GM18499 (cell line): ENCODE measurements around the gene ZFPM1.

Source experiments
- ATAC-seq: cut with Tn5 transposase; IDR thresholded peaks from one replicate; pipeline ENCODE4 v1.9.1; 2021; ENCODE audit warnings: moderate number of reproducible peaks; ENCODE audit not compliant: insufficient read depth, unreplicated experiment

ZFPM1 gene

DNA sequence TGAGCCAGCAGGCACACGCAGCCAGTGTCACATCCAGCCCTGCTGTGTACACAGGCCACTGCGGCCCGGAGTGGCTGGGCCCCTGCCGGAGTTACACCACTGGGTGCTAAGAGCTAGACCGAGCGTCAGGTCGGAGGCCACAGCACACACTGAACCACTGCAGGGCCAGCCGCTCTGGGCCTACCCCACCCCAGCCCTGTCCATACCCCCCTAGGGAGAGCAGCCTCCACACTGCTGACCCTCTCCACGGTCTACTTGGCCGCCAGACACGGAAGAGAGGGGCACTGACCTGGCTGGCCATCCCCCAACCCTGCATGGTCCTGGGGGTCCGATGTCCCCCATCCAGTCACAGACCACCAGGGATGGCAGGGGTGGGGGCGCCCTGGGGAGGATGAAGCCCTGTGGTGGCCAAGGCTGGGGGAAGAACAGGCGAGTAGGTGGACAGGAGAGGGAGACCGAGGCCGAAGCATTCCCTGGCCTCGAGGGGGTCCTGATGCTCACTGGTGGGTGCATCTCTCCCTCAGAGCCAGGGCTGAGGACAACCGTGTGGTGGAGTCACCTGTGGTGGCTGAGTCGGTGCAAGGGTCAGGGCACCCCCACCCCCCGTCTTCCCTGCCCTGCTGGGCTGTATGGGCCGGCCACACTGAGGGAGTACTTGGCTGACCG, 82.2 kb downstream of the ZFPM1 start:
- ATAC-seq: no peak

DNA sequence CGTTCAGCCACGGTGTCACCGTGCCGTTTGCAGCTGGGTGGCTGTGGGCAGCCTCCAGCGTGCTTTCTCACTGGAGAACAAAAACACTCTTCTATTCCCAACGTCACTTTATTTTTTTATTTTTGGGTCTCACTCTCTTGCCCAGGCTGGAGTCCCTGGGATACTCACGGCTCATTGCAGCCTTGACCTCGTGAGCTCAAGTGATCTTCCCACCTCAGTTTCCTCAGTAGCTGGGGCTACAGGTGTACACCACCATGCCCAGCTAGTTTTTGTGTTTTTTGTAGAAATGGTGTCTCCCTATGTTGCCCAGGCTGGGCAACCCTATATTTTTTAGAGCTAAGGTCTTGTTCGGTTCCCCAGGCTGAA, 82.8 kb downstream of the ZFPM1 start:
- ATAC-seq: no peak

DNA sequence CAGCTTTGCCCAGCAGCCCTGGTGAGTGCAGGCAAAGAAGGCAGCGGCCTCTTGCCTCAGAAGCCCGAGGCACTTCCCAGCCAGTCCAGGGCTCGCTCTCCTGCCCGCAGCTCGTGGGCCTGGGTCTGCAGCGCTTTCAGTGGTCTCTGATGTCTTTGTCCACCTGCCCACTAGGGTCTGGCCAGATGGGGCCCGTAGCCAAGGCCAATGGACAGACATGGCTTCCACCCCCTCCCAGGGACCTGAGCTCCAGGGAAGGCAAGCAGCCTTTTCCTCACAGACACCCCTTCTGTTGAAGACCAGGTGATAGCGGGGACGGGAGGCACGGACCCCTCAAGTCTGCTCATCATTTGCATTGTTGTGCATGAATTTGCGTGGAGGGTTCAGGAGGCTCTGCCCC, 83.4 kb downstream of the ZFPM1 start:
- no peak for ATAC-seq

DNA sequence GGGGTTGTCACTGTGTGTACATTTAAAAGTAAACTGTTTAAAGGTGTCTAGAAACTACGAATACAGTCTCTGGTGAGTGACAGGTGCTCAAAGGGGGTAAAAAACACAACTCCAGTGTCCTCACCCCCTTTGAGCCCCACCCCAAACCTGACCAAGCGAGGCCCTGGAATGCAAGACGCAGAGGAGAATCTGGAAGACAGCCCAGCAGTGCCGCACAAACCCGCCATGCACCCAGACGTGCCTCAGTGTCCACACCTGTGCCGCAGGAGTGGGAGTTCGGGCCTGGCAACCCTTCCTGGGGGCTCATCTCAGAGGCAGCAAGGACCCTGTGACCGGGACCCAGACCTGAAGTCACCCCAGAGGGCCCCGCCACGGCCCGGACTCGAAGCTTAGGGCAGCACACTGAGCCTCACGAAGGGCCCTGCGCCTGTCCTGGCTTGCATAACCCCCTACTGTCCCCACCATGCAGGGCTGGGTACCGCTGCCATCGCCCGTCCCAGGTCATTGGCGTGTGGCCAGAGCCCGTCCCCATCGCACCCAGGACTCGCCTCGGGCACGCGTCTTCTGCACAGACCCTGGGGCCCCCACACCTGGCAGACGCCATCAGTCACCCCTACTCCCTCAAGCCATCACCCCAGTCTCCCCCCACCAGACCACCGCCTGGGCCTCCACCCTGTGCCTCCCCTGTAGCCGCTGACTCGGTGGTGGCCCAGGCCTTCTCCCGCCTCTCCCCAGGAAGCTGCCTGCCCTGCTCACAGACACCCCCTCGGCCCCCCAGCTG, 84.1 kb downstream of the ZFPM1 start:
- no peak for ATAC-seq

DNA sequence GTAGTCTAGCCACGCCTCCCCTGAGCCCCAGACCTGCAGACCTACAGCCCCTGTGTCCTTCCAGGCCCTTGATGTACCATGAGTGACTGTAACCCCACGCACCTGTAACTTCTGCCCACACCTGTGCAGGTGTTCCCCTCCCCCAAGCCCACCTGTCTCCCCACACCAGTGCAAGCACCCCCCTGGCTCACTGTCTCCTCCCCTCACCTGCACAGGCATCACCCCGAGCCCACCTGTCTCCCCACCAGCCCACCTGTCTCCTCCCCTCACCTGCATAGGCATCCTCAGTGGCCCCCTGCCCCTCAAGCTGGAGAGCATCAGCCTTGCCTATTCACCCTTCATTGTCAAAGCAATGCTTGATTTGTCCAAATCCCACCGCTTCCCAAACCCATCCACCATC, 84.8 kb downstream of the ZFPM1 start:
- no peak for ATAC-seq

DNA sequence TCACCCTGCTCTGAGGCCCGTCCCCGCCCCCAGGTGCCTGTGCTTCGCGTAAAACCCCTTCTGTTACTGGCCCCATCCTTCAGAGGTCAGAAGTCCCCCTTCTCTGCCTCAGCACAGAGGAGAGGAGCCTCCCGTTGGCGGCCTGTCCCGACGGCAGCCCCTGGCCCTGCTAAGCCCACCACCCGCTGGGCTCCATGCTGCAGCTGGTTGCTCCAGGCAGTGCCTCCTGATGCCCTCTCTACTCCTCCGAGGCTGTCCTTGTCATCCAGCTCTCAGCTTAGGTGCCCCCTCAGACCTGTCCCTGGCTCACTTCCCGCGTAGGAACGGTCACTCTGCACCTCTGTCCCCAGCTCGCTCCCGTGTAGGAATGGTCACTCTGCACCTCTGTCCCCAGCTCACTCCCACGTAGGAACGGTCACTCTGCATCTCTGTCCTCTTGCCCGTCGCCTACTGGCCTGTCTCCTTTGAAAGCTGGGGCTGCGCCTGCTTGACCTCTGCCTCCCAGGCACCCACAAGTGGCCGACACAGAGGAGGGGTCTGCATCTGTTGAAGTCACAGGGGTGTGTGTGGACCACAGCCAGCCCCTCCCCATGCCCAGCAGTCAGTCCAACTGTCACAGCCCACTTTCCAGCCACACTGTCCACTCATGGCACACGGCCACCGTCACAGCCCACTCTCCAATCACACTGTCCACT, 85.4 kb downstream of the ZFPM1 start:
- ATAC-seq: no peak

DNA sequence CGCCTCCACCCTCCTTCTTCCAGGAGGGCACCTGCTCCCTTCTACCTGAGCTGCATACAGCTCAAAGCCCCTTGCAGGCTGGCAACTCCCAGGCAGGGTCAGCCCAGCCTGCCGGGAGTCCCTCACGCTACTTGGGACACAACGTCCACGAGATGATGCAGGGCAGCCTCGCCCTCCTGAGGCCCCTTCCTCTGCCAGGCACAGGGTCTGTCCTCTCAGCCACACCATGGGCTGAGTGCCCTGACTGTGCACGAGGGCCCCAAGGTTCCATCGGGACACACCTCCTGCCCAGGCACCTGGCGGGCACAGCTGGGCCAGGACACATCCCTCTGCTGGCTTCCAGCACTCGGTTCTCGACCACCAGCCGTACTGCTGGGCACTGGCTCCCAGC, 86.2 kb downstream of the ZFPM1 start:
- no peak for ATAC-seq

DNA sequence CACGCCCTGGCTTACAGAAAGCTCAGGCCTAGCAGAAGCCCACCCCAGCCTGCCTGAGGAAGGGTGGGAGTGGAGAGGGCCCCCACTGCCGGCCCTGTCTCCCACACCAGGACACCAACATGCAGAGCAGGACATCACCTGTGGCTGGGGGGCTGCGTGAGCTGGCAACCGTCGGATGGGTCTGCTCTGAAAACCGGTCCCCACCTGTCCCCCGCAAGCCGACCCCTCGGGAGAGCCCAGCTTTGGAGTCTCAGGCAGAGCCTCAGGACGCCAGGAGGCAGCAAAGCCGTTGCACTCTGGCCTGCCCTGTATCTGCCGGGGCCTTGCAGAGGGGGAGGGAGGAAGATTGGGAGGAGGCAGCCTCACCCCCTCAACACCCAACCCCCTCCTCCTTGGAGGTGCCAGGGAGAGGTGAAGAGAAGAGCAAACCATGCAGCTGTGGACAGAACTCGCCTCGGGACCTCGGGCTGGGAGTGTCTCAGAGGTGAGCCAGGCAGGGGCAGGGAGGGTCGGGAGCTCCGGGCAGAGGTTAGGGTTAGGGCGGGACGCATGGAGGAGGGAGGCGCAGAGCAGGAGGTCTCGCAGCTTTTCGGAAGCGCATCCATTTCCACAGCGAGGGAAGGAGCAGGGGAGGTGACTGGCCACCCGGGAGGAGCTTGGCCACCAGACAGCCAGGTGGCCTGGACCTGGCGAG, 86.7 kb downstream of the ZFPM1 start:
- no peak for ATAC-seq

DNA sequence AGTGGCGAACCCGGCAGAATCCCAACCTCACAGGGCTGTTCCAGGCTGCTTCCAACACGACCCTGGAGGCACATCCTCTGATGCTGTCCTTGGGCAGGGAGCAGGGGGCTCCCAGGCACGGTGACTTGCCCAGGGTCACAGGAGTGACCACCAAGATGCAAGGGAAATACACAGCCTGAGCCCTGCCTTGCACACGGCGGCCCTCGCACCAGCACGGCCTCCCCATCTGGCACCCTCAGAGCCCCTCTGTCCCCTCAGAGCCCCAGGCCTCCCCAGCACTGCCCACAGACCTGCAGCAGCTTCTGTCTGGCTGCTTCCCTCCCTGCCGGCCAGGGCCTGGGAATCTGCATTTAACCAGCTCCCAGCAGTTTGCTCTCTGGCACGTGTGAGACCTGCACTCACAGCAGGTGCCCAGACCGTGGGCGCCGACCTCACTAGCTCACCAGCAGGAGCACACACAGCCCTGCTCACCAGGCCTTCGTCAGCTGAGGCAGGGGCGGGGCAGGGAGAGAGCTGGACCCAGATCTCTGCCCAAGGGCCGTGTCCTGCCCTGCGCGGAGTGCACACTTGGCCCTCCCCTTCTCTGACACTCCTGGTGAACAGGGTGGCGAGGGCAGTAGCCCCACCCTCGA, 87.4 kb downstream of the ZFPM1 start:
- no peak for ATAC-seq

DNA sequence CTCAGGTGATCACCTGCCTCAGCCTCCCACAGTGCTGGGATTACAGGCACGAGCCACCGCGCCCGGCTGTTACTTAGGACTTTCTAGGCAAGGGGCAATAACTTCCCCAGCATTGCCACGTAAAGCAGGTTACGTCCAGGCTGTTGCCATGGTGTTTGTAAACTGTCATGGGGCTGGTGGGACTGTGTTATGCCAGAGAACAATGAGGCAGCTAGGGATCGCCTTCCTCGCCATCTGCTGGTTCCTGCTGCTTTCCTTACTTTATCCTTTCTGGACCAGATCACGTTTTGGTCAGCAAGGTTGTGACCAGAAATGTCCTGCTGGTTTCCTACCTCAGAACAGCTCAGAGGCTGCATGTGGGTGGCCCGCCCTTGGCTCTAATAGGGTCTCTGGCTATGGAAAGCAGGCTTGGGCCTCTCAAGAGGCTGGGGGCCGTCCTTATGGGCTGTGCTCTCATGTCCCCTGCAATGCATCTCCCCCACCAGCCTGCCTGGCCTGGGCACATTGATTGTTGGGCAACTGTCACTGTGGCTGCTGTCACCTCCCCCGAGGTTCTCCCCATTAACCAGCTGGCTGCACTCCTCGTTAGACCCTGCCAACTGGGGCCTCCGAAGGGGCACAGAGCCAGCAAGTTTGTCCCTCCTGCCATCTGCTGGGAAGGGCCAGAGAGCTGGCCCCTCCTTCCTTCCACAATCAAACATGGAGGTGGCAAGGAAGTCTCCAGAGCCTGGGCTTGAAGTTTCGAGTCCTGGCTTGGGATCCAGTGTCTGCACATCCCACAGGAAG, 88.9 kb downstream of the ZFPM1 start:
- ATAC-seq: no peak

DNA sequence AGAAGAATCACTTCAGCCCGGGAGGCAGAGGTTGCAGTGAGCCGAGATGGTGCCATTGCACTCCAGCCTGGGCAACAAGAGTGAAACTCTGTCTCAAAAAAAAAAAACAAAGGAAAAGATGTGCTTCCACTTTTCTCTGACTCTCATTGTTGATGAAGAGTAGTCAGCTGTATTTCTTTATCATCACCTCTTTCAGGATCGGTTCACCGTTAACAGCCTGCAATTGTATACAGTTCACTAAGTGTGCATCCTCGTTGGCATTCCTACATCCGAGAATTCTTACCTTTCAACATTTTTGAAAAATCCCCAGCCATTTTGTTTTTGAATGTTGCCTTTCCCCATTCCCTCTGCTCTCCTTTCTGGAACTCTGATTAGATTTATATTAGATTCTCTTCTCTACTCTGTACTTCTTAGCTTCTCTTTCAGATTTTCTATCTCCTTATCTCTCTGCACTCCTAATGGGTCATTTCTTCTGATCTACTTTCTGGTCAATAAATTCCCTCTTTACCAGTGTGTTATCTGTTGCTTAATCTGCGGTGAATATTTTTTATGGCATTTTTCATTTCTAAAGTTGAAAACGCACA, 90.2 kb downstream of the ZFPM1 start:
- no peak for ATAC-seq

DNA sequence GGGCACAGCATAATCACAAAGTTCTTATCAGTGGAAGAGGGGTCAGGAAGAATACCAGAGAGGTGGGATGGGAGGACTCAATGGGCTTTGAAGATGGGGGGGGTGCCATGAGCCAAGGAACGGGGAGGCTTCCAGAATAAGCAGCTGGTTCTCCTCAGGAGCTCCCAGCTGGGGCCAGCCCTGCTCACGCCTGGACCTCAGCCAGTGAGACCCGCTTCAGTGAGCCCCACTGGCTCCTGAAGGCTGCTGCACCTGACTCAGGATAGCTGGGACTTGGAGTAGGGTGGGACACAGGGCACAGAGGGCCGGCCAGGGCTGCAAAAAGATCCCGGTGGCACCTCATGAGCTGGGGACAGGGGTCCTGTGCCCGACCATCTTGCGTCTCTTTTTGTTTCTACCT, 92.7 kb downstream of the ZFPM1 start:
- no peak for ATAC-seq

DNA sequence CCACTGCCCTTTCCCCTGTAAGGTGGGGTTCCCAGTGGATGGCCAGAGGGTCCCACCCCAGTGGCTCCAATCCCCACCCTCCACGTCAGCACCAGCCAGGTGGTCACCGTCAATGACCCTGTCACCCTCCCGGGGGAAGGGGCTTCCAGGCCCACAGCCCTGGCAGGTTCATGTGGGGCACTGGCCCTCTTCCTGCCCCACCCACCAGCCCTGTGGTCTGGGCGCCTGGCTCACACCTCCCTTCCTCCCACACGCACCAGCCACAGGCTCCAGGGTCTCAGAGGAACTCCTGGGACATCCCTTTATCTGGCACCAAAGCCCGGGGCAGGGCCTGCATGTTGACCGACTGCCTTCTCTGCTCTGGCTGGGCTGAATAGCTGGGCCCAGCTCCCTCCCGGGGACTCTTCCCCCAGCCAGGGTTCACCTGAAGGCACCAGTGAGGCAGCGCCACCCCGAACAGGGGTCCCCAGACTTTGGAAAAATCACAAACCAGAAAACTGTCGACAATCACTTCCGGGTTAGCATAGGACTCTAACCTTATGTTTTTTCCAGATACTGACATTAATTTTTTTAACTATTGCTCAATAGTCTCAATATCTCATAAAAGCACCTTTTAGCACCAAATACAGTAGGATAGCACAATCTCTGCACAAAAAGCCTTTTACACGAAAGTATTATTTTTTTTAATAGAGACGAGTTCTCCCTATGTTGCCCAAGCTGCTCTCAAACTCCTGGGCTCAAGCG, 95.2 kb downstream of the ZFPM1 start:
- no peak for ATAC-seq

DNA sequence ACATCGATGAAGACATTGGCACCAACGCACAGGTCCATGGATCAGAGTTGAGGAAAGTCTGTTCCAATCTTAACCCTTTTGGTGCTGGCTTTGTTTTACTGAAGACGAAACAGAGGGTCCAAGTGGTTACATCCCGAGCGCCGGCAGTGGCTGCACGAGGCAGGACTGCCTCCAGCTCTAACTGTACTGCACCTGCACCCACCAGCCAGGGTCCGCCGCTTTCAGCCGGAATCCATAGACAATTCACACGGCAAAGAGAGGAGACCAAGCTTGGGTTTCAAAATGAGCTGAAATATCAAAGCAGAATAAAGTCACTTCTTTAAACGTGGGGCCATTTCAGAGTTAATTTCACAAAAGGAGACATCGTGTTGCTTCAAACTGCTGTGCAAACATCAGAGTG, 95.9 kb downstream of the ZFPM1 start:
- no peak for ATAC-seq

DNA sequence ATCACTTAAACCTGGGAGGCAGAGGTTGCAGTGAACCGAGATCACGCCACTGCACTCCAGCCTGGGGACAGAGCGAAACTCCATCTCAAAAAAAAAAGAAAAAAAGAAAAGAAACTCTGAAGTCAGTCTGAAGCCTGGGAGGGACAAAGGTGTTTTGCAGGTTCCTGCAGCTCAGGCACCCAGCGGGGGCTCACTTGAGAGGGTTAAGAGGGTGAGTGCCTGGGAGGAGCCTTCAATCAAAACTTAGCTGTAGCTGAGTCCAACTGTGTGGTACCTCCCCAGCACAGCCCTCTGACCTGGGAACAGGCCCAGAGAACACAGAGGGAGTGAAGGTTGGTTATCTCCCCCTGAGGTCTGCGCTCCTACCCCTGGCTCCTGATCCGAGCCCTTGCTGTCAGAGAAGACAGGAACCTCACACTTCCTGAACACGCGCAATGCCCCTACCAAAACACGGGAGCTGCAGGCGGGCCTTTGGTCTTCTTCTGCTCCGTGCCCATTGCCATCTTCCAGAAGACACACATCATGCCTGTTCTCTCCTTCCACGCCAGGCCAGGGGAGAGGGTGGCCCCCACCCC, 96.7 kb downstream of the ZFPM1 start:
- ATAC-seq: no peak

DNA sequence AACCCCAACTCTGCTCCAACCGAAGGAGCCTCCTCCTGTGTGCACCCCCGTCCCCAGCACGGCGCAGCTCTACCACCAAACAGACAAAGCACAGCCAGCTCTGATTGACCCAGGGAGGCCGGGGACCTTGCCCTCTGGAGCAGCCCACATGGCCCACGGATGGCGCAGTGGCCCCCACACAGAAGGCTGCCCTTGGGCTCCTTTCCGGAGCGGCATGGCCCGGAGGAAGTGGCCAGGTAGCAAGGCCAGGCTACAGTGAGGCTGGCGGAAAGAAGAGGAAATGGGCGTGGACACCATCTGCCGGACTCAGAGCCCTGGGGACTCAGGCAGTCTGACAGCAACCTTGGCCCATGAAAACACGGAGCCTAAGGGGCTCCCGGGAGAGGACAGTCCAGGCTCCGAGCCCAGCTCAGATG, 97.2 kb downstream of the ZFPM1 start:
- ATAC-seq: no peak

DNA sequence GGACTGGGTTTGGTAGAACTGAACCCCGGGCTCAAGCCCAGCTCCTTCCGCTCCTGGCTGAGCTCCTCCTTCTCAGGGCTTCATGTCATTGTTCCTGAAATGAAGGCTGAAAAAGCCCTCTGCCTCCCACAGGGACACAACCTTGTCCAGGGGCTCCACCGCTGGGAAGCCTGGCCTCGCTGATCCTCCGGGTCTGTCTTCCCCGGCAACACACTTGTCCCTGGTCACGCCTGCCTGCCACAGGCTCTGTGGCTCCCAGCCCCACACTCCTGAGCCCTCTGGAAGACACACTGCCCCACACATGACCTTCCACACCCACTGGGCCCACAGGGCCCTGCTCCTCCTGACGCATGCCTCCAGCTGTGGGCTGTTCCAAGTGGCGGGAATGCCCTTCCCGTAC, 99.1 kb downstream of the ZFPM1 start:
- ATAC-seq: no peak

DNA sequence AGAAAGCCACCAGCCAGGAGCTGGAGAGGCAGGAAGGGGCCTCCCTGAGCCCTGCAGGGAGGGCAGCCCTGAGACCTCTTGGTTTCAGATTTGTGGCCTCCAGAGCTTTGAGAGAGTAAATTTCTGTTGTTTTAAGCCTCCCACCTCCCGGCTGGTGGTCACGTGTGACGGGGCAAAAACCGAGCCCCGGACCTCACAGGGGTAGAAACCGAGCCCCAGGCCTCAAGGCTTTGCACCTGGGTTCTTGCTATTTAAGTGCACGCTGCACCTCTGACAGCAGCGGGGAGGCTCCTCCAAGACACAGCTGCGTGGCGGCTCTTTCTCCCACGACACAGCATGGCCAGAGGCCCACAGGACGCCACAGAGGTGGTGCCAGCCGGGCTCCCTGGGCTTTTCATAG, 99.7 kb downstream of the ZFPM1 start:
- ATAC-seq: no peak
